ENCODE results near the gene RLBP1. TPM values are rescaled to one million over a fixed set of nuclear protein-coding genes. Genes with fewer than 3 reads are reported as not detected.

RLBP1 gene
- total RNA-seq, 1 donor from 2014 or later, result not detected

- intact Hi-C loops (cut with micrococcal nuclease), result no loop called here
These were observed 5.2 kb upstream of the RLBP1 start for GRCh38 chr15:89226359-89227221.

GRCh38 chr15:89225588-89225987 is 4.2 kb upstream of the RLBP1 start:
- no peaks in the 10 kb centered on the region for H3K9me3 ChIP-seq (replicated peaks)
- no peak overlapping the region for H3K4me3 ChIP-seq
- no peaks in the 10 kb centered on the region for H3K4me1 ChIP-seq
- no peak for DNase-seq
- H3K27ac ChIP-seq (replicated peaks), result no peak overlapping the region
- intact Hi-C loops (cut with micrococcal nuclease), result no loop called here
- no peaks in the 10 kb centered on the region for H3K27me3 ChIP-seq (ENCODE audit: low read depth)
- TF ChIP-seq CTCF (IDR thresholded peaks at IDR 0.05; ENCODE audit: borderline replicate concordance), result no peak
- no peaks in the 10 kb centered on the region for H3K36me3 ChIP-seq

More at GRCh38 chr15:89226359-89227221, 5.2 kb upstream of the RLBP1 start:
- no peak for TF ChIP-seq CTCF (IDR thresholded peaks at IDR 0.05; ENCODE audit: borderline replicate concordance)
- H3K36me3 ChIP-seq, result no peaks in the 10 kb centered on the region
- H3K9me3 ChIP-seq (replicated peaks), result no peaks in the 10 kb centered on the region
- H3K4me3 ChIP-seq, result no peak overlapping the region
- no peak for DNase-seq
- no peak overlapping the region for H3K27ac ChIP-seq (replicated peaks)
- no peaks in the 10 kb centered on the region for H3K4me1 ChIP-seq
- H3K27me3 ChIP-seq (ENCODE audit: low read depth), result no peaks in the 10 kb centered on the region

- Histone ChIP-seq H3K4me3 (no peak overlapping the region), H3K27me3 (ENCODE audit: low read depth) (no peaks in the 10 kb centered on the region), H3K27ac (replicated peaks) (no peak overlapping the region), H3K4me1 (no peaks in the 10 kb centered on the region), H3K9me3 (replicated peaks) (no peaks in the 10 kb centered on the region), H3K36me3 (no peaks in the 10 kb centered on the region)
- intact Hi-C loops (cut with micrococcal nuclease), result no loop called here
- no peak for DNase-seq
- TF ChIP-seq CTCF (IDR thresholded peaks at IDR 0.05; ENCODE audit: borderline replicate concordance), result no peak
These were observed 2.8 kb downstream of the RLBP1 start for GRCh38 chr15:89218531-89218930.

GRCh38 chr15:89217686-89218376 is 3.5 kb downstream of the RLBP1 start:
- intact Hi-C loops (cut with micrococcal nuclease), result no loop called here
- no peaks in the 10 kb centered on the region for H3K9me3 ChIP-seq (replicated peaks)
- H3K4me1 ChIP-seq, result no peaks in the 10 kb centered on the region
- TF ChIP-seq CTCF (IDR thresholded peaks at IDR 0.05; ENCODE audit: borderline replicate concordance), result no peak
- no peak overlapping the region for H3K27ac ChIP-seq (replicated peaks)
- no peaks in the 10 kb centered on the region for H3K27me3 ChIP-seq (ENCODE audit: low read depth)
- no peaks in the 10 kb centered on the region for H3K36me3 ChIP-seq
- H3K4me3 ChIP-seq, result no peak overlapping the region
- no peak for DNase-seq

GRCh38 chr15:89217031-89217430 is 4.3 kb downstream of the RLBP1 start:
- intact Hi-C loops (cut with micrococcal nuclease), result no loop called here
- Histone ChIP-seq H3K4me3 (no peak overlapping the region), H3K36me3 (no peaks in the 10 kb centered on the region), H3K27ac (replicated peaks) (no peak overlapping the region), H3K27me3 (ENCODE audit: low read depth) (no peaks in the 10 kb centered on the region), H3K4me1 (no peaks in the 10 kb centered on the region), H3K9me3 (replicated peaks) (no peaks in the 10 kb centered on the region)
- no peak for TF ChIP-seq CTCF (IDR thresholded peaks at IDR 0.05; ENCODE audit: borderline replicate concordance)
- DNase-seq, result no peak
